Forelimb muscle (tissue), 1 donor: ENCODE results near the gene CHST12. TPM values are rescaled to one million over a fixed set of nuclear protein-coding genes. Genes with fewer than 3 reads are reported as not detected.

ENCODE experiments used
- DNase-seq: peaks from one replicate; pipeline ENCODE4 v3.0.0-alpha.2; 2013; ENCODE audit warnings: low read depth
- polyA plus RNA-seq: library from polyadenylated mRNA; unstranded; fragments of 120-200 nt; gene quantifications from one replicate; pipeline ENCODE4 v1.2.1, GENCODE V29; 2013; ENCODE audit not compliant: insufficient read length

Gene CHST12
- polyA plus RNA-seq, 1 donor: 9.3 TPM

DNA sequence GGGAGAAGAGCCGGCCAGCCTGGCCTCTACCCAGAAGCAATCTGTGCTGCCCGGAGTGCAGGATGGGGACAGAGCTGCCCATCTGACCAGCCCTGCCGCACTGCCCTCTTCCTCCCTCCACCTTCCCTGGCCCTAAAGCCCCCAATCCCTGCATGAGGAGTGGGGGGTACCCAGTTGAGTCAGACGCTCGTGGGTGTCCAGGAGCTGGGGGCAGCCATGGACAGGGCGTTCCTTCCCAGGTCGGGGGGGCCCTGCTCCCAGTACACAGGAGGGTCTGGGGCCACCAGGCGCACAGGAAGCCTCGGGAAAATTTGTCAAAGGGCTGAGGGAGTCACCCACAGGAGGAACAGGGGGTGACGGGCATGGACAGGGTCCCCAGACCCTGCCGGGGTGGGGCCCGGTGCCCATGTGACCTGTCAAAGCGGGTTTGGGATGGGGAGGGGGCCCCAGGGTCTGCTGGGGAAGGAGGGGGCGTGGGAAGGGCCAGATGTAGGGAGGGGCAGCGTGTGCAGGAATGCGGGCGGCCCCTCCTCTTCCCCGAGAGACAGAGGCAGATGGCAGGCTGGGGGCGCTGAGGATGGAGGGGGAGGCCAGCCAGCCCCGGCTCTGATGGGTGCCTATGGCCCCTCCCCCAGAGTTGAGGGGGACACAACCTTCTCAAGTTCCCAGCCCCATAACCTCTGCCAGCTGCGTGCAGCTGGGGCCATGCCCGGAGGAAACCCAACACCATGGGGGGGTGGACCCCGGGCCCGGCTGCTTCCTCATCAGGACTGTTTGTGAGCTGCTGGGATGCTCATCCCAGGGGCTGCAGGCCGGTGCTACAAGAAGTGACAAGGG is 94.3 kb downstream of the CHST12 start:
- DNase-seq: no peak

Other genes with a start within 250 kb of the CHST12 start
- gene MAD1L1, start 170.7 kb upstream of the CHST12 start, polyA plus RNA-seq: 21.2 TPM
- 21.0 TPM for gene MRM2, start 161.4 kb upstream of the CHST12 start, polyA plus RNA-seq
- gene NUDT1, start 161.4 kb upstream of the CHST12 start, polyA plus RNA-seq: 16.8 TPM
- gene SNX8, start 89.2 kb upstream of the CHST12 start, polyA plus RNA-seq: 29.2 TPM
- gene EIF3B, start 48.8 kb upstream of the CHST12 start, polyA plus RNA-seq: 90.2 TPM
- not detected for gene GRIFIN, start 72.8 kb downstream of the CHST12 start, polyA plus RNA-seq
- 19.7 TPM for gene LFNG, start 116.2 kb downstream of the CHST12 start, polyA plus RNA-seq
- 20.3 TPM for gene BRAT1, start 151.9 kb downstream of the CHST12 start, polyA plus RNA-seq
- 5.4 TPM for gene IQCE, start 155.4 kb downstream of the CHST12 start, polyA plus RNA-seq
- 71.4 TPM for gene TTYH3, start 228.4 kb downstream of the CHST12 start, polyA plus RNA-seq